ENCODE measurements around the gene AADACL4. TPM values are rescaled to one million over a fixed set of nuclear protein-coding genes. Genes with fewer than 3 reads are reported as not detected.

The AADACL4 gene
- total RNA-seq, 1 donor from 2014 or later = not detected

- intact Hi-C loops (cut with micrococcal nuclease) = no loop called here
- Histone ChIP-seq H3K4me3 (no peak overlapping the region), H3K36me3 (peaks cover 38% of the 10 kb centered on the region), H3K27me3 (ENCODE audit: low read depth) (no peaks in the 10 kb centered on the region), H3K9me3 (replicated peaks) (peaks cover 13% of the 10 kb centered on the region), H3K4me1 (peaks cover 65% of the 10 kb centered on the region), H3K27ac (replicated peaks) (no peak overlapping the region)
- no peak for TF ChIP-seq CTCF (IDR thresholded peaks at IDR 0.05; ENCODE audit: borderline replicate concordance)
- DNase-seq = no peak
Measured at GRCh38 chr1:12607263-12607662, 36.6 kb upstream of the AADACL4 start.

- H3K4me1 ChIP-seq = peaks cover 63% of the 10 kb centered on the region
Measured at GRCh38 chr1:12608311-12608957, 35.5 kb upstream of the AADACL4 start.

GRCh38 chr1:12609469-12610003 is 34.3 kb upstream of the AADACL4 start:
- Histone ChIP-seq H3K27ac (replicated peaks) (peak overlapping the region; percentile 33), H3K27me3 (ENCODE audit: low read depth) (no peaks in the 10 kb centered on the region), H3K4me3 (no peak overlapping the region), H3K36me3 (peaks cover 50% of the 10 kb centered on the region), H3K4me1 (peaks cover 63% of the 10 kb centered on the region), H3K9me3 (replicated peaks) (peaks cover 13% of the 10 kb centered on the region)
- intact Hi-C loops (cut with micrococcal nuclease) = no loop called here
- TF ChIP-seq CTCF (IDR thresholded peaks at IDR 0.05; ENCODE audit: borderline replicate concordance) = no peak
- DNase-seq = no peak

More at GRCh38 chr1:12608311-12608957, 35.5 kb upstream of the AADACL4 start:
- intact Hi-C loops (cut with micrococcal nuclease) = no loop called here
- Histone ChIP-seq H3K9me3 (replicated peaks) (peaks cover 13% of the 10 kb centered on the region), H3K36me3 (peaks cover 49% of the 10 kb centered on the region), H3K27ac (replicated peaks) (peak overlapping the region; percentile 33), H3K27me3 (ENCODE audit: low read depth) (no peaks in the 10 kb centered on the region), H3K4me3 (no peak overlapping the region)
- no peak for TF ChIP-seq CTCF (IDR thresholded peaks at IDR 0.05; ENCODE audit: borderline replicate concordance)
- DNase-seq = no peak

GRCh38 chr1:12610305-12610935 is 33.5 kb upstream of the AADACL4 start:
- H3K27ac ChIP-seq (replicated peaks) = no peak overlapping the region
- peaks cover 50% of the 10 kb centered on the region for H3K36me3 ChIP-seq
- H3K27me3 ChIP-seq (ENCODE audit: low read depth) = no peaks in the 10 kb centered on the region
- peaks cover 63% of the 10 kb centered on the region for H3K4me1 ChIP-seq
- no peak for TF ChIP-seq CTCF (IDR thresholded peaks at IDR 0.05; ENCODE audit: borderline replicate concordance)
- intact Hi-C loops (cut with micrococcal nuclease) = no loop called here
- H3K9me3 ChIP-seq (replicated peaks) = peaks cover 13% of the 10 kb centered on the region
- DNase-seq = no peak
- no peak overlapping the region for H3K4me3 ChIP-seq

GRCh38 chr1:12610941-12611340 is 32.9 kb upstream of the AADACL4 start:
- intact Hi-C loops (cut with micrococcal nuclease) = no loop called here
- peaks cover 13% of the 10 kb centered on the region for H3K9me3 ChIP-seq (replicated peaks)
- H3K4me1 ChIP-seq = peaks cover 68% of the 10 kb centered on the region
- H3K4me3 ChIP-seq = no peak overlapping the region
- H3K36me3 ChIP-seq = peaks cover 50% of the 10 kb centered on the region
- no peak overlapping the region for H3K27ac ChIP-seq (replicated peaks)
- no peaks in the 10 kb centered on the region for H3K27me3 ChIP-seq (ENCODE audit: low read depth)
- DNase-seq = no peak
- TF ChIP-seq CTCF (IDR thresholded peaks at IDR 0.05; ENCODE audit: borderline replicate concordance) = no peak

All from left ventricle myocardium inferior (tissue), 1 donor.